GM12875 (cell line): ENCODE results near the gene ARHGAP25.

Experiments
- H3K4me3 ChIP-seq: one replicate; pipeline ENCODE4 v1.5.1; 2011; ENCODE audit warnings: low read depth, low read length, control low read depth
- TF ChIP-seq, protein P1 (sequence below): IDR thresholded peaks from 2 replicates; pipeline ENCODE4 v1.5.1; 2011; ENCODE audit warnings: low read depth, mild to moderate bottlenecking, control low read depth, inconsistent platforms, low read length, moderate library complexity, borderline replicate concordance; ENCODE audit not compliant: insufficient read depth

The ARHGAP25 gene

GRCh38 chr2:68726608-68727367 is 7.8 kb upstream of the ARHGAP25 start:
- no peak overlapping the region for H3K4me3 ChIP-seq
- TF ChIP-seq, protein P1, sequence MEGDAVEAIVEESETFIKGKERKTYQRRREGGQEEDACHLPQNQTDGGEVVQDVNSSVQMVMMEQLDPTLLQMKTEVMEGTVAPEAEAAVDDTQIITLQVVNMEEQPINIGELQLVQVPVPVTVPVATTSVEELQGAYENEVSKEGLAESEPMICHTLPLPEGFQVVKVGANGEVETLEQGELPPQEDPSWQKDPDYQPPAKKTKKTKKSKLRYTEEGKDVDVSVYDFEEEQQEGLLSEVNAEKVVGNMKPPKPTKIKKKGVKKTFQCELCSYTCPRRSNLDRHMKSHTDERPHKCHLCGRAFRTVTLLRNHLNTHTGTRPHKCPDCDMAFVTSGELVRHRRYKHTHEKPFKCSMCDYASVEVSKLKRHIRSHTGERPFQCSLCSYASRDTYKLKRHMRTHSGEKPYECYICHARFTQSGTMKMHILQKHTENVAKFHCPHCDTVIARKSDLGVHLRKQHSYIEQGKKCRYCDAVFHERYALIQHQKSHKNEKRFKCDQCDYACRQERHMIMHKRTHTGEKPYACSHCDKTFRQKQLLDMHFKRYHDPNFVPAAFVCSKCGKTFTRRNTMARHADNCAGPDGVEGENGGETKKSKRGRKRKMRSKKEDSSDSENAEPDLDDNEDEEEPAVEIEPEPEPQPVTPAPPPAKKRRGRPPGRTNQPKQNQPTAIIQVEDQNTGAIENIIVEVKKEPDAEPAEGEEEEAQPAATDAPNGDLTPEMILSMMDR, result no peak

- H3K4me3 ChIP-seq, result no peak overlapping the region
- TF ChIP-seq, protein P1, result no peak
Observed at GRCh38 chr2:68727683-68728375, 6.8 kb upstream of the ARHGAP25 start.

GRCh38 chr2:68730828-68731227 is 3.8 kb upstream of the ARHGAP25 start:
- TF ChIP-seq, protein P1, result no peak
- no peak overlapping the region for H3K4me3 ChIP-seq

DNA sequence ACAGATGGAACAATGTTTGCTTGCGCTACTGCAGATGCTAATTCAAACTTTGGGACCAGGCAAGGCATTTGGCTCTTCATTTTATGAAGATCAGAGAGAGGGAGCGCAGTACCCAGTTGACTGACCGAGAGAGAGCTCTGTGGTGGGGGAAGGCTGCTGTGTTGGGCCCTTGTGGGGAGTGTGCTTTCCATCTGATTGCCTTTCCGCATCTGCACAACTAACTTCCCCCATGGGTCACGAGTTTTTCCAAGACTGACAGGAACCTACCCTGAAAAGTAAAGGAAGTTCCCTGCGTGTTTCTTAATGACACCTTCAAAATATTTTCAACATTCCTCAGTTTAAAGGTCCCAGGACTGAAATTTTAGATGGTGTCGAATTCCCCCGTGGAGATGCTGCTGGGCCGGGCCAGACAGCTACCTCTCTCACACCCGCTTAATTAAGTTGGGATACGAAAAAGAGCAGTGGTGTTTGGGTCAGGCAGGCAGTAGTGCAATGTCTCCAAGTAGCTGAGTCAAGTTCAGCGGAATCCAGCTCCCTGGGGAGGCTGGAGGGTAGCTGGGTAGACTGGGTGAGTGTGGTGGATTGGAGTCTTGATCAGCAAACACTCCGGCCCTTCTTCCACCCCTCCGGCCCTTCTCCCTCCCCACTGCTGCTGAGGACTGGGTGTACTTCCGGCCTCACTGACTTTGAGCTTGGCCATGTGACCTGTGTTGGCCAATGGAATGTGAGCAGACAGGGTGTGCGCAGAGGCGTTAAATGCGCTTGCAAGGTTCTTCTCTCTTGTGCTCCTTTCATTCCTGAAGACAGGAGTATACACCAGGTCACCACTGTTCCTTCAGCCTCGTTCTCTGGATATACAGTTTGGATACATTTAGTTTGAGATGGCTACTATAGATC is 2.3 kb upstream of the ARHGAP25 start:
- TF ChIP-seq, protein P1, result no peak

GRCh38 chr2:68733365-68733764 is 1.2 kb upstream of the ARHGAP25 start:
- TF ChIP-seq, protein P1, result no peak
- H3K4me3 ChIP-seq, result no peak overlapping the region

More for the DNA sequence above, 2.3 kb upstream of the ARHGAP25 start:
- H3K4me3 ChIP-seq, result no peak overlapping the region

- no peak overlapping the region for H3K4me3 ChIP-seq
- TF ChIP-seq, protein P1, result no peak
Observed at GRCh38 chr2:68734176-68734575, 435 bp upstream of the ARHGAP25 start.
